Testis (tissue), 2 donors: ENCODE results near the gene GUF1.

ENCODE experiments used
- CTCF ChIP-seq, 3 experiments: fragments of 450-650 bp in 2 of 3; fragments of 200-600 bp in 1 of 3; sonication (generic) in 1 of 3; IDR thresholded peaks; one replicate each; pipeline ENCODE4 v1.5.1; 2016 to 2019; ENCODE audit warnings: antibody characterized with exemption in 3 of 3, mild to moderate bottlenecking in 2 of 3, moderate library complexity in 1 of 3
- POLR2A ChIP-seq: fragments of 450-650 bp; IDR thresholded peaks from one replicate; pipeline ENCODE4 v1.6.1; 2017; ENCODE audit warnings: antibody characterized with exemption, mild to moderate bottlenecking, moderate library complexity

GRCh38 chr4:44663539-44664263 is 14.5 kb upstream of the GUF1 start:
- TF ChIP-seq POLR2A: no peak
- no peak for TF ChIP-seq CTCF (IDR thresholded peaks at IDR 0.05)
